LNCaP clone FGC (cell line): Measurements from ENCODE around the gene GPS2.

Source experiments
- DNase-seq: peaks from one replicate; pipeline ENCODE4 v3.0.0-alpha.2; 2011; ENCODE audit warnings: low read depth
- H3K4me3 ChIP-seq: 2 replicates; pipeline ENCODE4 v1.5.1; 2011; ENCODE audit warnings: mild to moderate bottlenecking, low read depth, low read length, control low read depth
- TF ChIP-seq, protein P1 (sequence below): IDR thresholded peaks from 2 replicates; pipeline ENCODE4 v1.5.1; 2012; ENCODE audit warnings: mild to moderate bottlenecking; ENCODE audit not compliant: control insufficient read depth, insufficient read depth; ENCODE audit errors: extremely low read depth

GPS2 gene

DNA sequence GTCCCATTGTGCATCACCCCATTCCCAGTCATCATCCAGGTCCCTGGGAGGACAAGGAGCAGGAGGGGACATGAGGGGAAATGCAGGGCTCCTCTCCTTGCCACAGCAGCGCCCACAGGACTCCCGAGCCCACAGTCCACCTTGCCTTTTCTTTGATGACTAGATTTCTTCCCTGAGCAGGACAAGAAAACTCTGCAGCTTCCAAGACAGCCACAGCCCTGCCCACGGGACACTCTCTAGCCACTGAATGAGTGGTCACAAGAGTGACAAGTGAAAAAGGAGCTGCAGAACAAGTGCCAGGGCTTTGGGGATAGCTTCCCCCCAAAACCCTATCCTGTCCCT, 9.2 kb upstream of the GPS2 start:
- DNase-seq, result no peak
- TF ChIP-seq, protein P1, sequence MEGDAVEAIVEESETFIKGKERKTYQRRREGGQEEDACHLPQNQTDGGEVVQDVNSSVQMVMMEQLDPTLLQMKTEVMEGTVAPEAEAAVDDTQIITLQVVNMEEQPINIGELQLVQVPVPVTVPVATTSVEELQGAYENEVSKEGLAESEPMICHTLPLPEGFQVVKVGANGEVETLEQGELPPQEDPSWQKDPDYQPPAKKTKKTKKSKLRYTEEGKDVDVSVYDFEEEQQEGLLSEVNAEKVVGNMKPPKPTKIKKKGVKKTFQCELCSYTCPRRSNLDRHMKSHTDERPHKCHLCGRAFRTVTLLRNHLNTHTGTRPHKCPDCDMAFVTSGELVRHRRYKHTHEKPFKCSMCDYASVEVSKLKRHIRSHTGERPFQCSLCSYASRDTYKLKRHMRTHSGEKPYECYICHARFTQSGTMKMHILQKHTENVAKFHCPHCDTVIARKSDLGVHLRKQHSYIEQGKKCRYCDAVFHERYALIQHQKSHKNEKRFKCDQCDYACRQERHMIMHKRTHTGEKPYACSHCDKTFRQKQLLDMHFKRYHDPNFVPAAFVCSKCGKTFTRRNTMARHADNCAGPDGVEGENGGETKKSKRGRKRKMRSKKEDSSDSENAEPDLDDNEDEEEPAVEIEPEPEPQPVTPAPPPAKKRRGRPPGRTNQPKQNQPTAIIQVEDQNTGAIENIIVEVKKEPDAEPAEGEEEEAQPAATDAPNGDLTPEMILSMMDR, result no peak
- H3K4me3 ChIP-seq, result no peak overlapping the region

DNA sequence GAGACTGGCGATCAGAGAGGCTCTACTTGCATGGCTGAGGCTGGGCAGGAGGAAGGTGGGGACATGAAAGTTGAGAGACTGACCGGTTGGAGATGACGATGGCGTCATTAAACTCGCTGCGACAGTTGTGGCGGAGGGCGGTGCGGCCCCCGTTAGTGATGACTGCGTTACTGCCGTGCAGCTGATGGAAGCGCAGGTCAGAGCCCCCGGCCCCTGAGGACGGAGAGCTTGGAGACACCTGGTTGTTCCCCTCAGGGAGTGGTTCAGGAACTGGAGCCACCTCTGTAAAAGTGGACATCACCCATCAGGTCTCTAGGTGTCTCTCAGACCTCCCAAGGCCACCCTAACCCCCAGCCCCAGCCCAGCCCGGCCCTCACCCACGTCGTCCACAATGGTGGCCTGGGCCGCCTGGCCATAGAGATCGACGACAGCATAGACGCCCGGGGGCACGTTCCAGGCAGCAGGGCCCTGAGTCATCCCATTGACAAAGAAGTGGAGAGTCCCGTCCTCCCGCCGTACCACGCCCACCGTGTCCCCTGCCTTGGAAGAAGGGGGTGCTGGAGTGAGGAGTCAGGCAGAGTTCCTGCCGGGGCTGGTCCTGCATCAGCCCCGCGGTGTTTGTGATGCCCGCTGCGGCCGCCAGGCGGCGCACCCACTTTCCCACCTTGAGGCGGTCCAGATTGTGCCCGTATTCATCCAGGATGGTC, 8.7 kb upstream of the GPS2 start:
- TF ChIP-seq, protein P1, result peak; percentile 65
- DNase-seq, result no peak
- H3K4me3 ChIP-seq, result no peak overlapping the region

DNA sequence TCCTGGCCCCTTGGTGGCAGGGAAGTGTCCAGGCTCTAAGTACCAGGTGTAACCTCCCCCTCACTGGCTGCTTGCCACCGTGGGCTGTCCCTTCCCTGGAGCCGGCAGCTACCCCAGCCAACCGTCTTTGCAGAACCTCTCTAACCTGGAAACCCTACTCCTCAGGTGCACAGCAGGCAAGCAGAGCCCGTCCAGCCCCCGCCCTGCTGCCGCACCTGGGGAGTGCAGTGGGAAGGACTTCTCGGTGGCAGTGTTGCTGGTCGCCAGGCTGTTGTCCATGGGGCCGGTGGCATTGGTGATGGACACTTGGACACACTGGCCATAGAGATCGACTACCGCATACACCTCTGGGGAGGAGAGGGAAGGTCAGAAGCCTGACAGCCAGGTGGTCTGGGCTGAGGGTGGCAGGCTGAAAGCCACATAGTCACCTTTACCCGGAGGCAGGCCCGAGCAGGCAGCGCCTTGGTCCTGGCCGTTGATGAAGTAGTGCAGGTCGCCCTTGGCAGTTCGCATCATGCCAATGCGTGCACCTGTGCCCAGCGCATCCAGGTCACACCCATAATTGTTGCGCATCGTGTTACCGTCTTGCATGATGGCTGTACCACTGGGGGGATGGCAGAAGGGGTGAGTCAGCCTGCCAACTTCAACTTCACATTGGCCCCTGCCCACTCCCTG, 7.5 kb upstream of the GPS2 start:
- no peak overlapping the region for H3K4me3 ChIP-seq
- TF ChIP-seq, protein P1, result no peak
- no peak for DNase-seq

DNA sequence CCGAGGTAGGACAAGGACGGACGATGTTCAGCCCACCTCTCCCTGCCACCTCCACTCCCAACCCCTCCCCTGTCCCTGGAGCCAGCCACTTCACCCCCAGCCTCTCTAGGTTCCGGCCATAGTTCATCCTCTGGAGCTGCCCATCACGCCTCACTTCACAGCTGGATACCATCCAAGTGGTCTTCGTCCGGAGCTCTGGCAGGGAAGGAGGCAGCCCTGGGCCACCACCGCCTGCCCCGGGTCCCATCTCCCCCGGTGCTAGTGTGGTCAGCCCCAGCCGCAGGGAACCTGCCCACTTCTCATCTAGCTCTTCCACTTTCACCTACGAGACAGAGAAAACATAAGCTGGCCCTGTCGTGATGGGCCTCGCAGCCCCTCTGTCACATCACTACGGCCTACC, 6.3 kb upstream of the GPS2 start:
- TF ChIP-seq, protein P1, result no peak
- DNase-seq, result no peak
- H3K4me3 ChIP-seq, result no peak overlapping the region

DNA sequence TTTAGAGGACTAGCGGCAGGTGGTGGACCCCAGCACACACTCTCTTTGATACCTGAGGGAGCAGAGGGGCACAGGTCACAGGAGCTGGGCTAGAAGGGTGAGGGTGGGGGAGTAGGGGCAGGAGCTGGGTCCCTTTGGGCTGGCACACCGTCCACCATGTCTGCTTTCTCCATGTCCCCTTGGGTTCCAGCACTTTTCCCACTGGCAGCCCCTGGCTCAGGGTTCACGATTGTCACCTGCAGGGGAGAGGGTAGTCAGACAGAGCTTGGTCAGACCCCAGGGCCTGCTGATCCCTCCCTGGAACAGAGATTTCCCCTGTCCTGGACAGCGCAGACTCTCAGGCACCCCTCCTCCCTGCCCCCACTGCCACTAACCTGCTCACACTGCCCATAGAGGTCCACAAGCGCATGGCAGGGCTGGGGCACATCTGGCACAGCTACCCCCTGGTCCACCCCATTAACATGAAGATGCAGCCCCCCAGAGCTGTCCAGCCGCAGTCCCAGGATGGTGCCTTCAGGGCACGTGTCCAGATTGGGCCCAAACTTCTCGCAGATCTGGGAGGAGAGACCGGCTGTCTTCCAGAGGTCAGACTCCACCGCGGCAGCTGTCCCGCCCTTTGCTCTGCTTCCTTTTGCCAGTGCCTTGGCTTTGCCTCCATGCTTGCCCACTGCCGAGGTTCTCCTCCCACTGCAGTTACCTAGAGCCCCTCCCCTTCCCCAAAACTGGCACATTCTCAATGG, 3.1 kb upstream of the GPS2 start:
- TF ChIP-seq, protein P1, result no peak
- DNase-seq, result no peak

DNA sequence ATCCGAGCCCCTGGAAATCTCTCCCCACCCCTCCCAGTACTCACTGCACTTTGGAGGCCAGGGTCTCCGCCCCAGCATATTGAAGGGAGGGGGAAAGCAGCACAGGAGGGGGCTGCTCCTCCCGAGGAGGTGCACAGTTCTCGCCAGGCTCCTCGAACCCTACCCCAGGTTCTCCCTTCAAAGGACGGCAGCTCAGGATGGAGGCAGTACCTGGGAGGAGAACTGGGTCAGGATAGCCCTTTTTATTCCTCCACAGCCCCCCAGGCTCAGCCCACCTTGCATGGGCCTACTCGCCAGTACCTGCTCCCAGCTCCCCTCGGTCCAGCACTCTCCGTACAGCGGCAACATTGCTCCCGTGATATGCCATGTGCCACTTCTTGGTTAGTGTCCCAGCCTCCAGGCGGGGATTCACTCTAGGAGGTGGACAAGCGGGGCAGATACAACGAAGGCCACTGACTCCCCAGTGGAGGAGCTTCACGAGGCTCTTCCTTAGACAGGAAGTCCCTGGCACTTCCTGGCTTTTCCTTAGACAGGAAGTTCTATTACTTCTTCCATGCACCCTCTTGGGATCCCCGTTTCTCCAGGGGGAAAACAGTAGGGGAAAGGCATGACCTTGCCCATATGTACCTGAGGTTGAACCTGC, 2.1 kb upstream of the GPS2 start:
- DNase-seq, result no peak
- TF ChIP-seq, protein P1, result no peak
- no peak overlapping the region for H3K4me3 ChIP-seq

More for the DNA sequence above, 3.1 kb upstream of the GPS2 start:
- H3K4me3 ChIP-seq, result no peak overlapping the region
